ENCODE measurements around the gene IL17A. TPM values are rescaled to one million over a fixed set of nuclear protein-coding genes. Genes with fewer than 3 reads are reported as not detected.

The IL17A gene
- total and polyA plus RNA-seq, 8 donors: not detected

DNA sequence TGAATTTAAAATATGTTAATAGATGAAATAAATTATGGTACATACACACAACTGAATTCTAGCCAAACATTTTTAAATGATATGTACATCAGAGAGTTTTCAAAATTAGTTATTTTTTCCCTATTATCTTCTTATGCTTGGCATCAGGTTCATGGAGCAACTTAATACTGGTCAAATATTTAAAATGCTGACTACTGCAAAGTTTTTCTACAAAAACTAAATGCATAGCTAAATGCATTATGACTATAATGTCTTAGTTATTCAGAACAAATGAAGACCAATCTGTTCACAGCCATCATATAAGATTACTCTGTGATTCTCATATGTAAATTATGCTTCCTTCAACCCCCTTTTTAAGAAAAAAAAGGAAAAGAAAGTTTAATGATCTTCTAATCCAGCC, 8.2 kb upstream of the IL17A start:
- TF ChIP-seq, protein P1, sequence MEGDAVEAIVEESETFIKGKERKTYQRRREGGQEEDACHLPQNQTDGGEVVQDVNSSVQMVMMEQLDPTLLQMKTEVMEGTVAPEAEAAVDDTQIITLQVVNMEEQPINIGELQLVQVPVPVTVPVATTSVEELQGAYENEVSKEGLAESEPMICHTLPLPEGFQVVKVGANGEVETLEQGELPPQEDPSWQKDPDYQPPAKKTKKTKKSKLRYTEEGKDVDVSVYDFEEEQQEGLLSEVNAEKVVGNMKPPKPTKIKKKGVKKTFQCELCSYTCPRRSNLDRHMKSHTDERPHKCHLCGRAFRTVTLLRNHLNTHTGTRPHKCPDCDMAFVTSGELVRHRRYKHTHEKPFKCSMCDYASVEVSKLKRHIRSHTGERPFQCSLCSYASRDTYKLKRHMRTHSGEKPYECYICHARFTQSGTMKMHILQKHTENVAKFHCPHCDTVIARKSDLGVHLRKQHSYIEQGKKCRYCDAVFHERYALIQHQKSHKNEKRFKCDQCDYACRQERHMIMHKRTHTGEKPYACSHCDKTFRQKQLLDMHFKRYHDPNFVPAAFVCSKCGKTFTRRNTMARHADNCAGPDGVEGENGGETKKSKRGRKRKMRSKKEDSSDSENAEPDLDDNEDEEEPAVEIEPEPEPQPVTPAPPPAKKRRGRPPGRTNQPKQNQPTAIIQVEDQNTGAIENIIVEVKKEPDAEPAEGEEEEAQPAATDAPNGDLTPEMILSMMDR (IDR thresholded peaks at IDR 0.05): no peak
- no peak for ATAC-seq
- intact Hi-C loops (cut with DNase I): no loop called here
- Histone ChIP-seq H3K4me3 (no peak overlapping the region), H3K36me3 (no peaks in the 10 kb centered on the region), H3K27me3 (no peaks in the 10 kb centered on the region), H3K27ac (no peak overlapping the region), H3K9me3 (no peaks in the 10 kb centered on the region), H3K4me1 (no peaks in the 10 kb centered on the region)
- no peak for FAIRE-seq
- DNase-seq: no peak

GRCh38 chr6:52180787-52181558, 5.2 kb upstream of the IL17A start:
- ATAC-seq (no peak), FAIRE-seq (no peak), DNase-seq (no peak)
- TF ChIP-seq, protein P1 (IDR thresholded peaks at IDR 0.05): no peak
- Histone ChIP-seq H3K36me3 (no peaks in the 10 kb centered on the region), H3K4me3 (no peak overlapping the region), H3K27ac (no peak overlapping the region), H3K27me3 (no peaks in the 10 kb centered on the region), H3K4me1 (no peaks in the 10 kb centered on the region), H3K9me3 (no peaks in the 10 kb centered on the region)
- 59 to 67% methylated on average over 5 of the region's 5 CpGs for WGBS, 2 donors
- intact Hi-C loops (cut with DNase I): no loop called here

DNA sequence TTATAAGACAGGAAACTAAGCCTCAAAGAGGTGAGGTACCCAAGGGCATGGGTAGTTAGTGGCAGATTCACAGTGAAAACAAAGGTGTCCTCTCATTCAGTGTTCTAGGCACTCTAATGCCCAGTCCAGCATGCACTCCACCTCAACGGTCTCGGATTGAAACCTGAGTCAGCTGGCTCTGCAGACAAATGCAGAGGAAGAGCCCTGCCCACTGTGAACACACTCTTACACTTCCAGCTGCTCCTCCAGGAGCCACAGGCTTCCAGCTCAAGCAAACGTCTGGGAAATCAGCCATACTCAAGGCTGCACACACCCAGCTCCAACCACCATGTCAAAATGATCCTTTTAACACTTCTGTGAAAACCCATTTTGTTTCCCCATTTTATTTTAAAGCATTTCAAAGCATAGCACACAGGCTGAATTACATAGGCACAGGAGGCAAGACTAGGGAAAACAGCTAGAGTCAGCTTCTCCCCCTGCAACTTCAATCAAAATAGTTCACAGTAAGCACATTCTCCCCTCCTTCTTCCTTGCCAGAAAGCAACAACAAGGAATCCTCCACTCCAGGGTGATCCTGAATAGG, 3.0 kb upstream of the IL17A start:
- H3K9me3 ChIP-seq: no peaks in the 10 kb centered on the region
- H3K4me3 ChIP-seq: no peak overlapping the region
- 21 to 32% methylated on average over 3 of the region's 3 CpGs for WGBS, 2 donors

GRCh38 chr6:52186480-52186879, 305 bp downstream of the IL17A start:
- DNase-seq (no peak), FAIRE-seq (no peak), ATAC-seq (no peak)
- 77 to 88% methylated on average over 5 of the region's 5 CpGs for WGBS, 2 donors
- no peaks in the 10 kb centered on the region for H3K9me3 ChIP-seq
- no peaks in the 10 kb centered on the region for H3K4me1 ChIP-seq
- intact Hi-C loops (cut with DNase I): no loop called here
- H3K36me3 ChIP-seq: no peaks in the 10 kb centered on the region
- no peak overlapping the region for H3K4me3 ChIP-seq
- no peak overlapping the region for H3K27ac ChIP-seq
- no peaks in the 10 kb centered on the region for H3K27me3 ChIP-seq
- TF ChIP-seq, protein P1 (IDR thresholded peaks at IDR 0.05): no peak

More for the DNA sequence above, 3.0 kb upstream of the IL17A start:
- no peak for ATAC-seq
- H3K4me1 ChIP-seq: no peaks in the 10 kb centered on the region
- no peak overlapping the region for H3K27ac ChIP-seq
- TF ChIP-seq, protein P1 (IDR thresholded peaks at IDR 0.05): no peak
- intact Hi-C loops (cut with DNase I): no loop called here
- no peak for DNase-seq
- H3K27me3 ChIP-seq: no peaks in the 10 kb centered on the region
- no peaks in the 10 kb centered on the region for H3K36me3 ChIP-seq
- FAIRE-seq: no peak

DNA sequence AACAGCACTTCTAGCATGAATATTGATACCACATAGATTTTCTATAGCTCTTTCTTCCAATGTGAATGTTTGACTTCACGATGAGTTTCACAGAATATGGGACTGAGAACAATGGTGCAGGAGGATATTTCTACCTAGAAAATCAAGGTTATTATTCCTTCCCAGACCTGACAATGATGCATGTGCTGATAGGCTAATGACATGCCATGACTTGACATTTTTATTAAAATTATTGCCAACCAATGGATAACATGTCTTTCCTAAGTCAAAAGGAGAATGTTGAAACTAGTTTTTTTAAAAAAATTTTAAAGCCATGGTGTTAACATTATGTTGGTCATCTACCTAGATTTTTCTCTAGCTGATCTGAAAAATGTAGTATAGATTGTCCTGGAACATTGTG, 923 bp downstream of the IL17A start:
- TF ChIP-seq, protein P1 (IDR thresholded peaks at IDR 0.05): no peak
- Histone ChIP-seq H3K27ac (no peak overlapping the region), H3K9me3 (no peaks in the 10 kb centered on the region), H3K36me3 (no peaks in the 10 kb centered on the region), H3K4me3 (no peak overlapping the region), H3K4me1 (no peaks in the 10 kb centered on the region), H3K27me3 (no peaks in the 10 kb centered on the region)
- 86 to 98% methylated on average over 1 of the region's 1 CpG for WGBS, 2 donors
- intact Hi-C loops (cut with DNase I): no loop called here
- DNase-seq (no peak), ATAC-seq (no peak), FAIRE-seq (no peak)
